Measurements from ENCODE around the gene SELENOI. TPM values are rescaled to one million over a fixed set of nuclear protein-coding genes. Genes with fewer than 3 reads are reported as not detected.

Gene SELENOI
- total RNA-seq, 4 donors from 2014 or later = 23.1 to 46.6 (median 32.4) TPM

DNA sequence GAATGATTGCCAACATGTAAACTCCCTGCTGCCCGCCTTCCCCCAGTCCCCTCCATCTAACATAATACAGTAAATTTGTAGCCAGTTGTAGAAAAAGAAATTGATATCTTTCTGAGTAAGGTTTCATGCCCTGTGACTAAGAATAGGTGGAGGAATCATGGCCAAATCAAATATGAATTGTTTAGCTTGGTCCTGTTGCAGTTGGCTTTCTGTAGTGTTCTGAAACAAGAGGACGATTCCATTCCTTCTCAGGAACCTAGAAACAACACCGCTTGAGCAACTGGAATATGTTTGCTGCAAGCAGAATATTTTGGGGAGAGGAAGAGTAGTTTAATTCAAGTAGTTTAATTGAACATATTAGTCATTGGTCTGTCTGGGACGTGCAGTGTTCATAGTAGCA, 48.8 kb downstream of the SELENOI start:
- intact Hi-C loops (cut with DNase I) = no loop called here
- no peak for DNase-seq
- 62 to 76% methylated on average over 4 of the region's 4 CpGs for WGBS, 2 donors
- Histone ChIP-seq H3K27me3 (no peaks in the 10 kb centered on the region), H3K4me1 (peaks cover 0 to 40% (median 0%) of the 10 kb centered on the region in 3 donors), H3K36me3 (peaks cover 0 to 38% (median 0%) of the 10 kb centered on the region in 3 donors), H3K27ac (no peak overlapping the region), H3K9me3 (no peaks in the 10 kb centered on the region), H3K4me3 (no peak overlapping the region)
- TF ChIP-seq POLR2A (IDR thresholded peaks at IDR 0.05) = no peak
- TF ChIP-seq, protein P1, sequence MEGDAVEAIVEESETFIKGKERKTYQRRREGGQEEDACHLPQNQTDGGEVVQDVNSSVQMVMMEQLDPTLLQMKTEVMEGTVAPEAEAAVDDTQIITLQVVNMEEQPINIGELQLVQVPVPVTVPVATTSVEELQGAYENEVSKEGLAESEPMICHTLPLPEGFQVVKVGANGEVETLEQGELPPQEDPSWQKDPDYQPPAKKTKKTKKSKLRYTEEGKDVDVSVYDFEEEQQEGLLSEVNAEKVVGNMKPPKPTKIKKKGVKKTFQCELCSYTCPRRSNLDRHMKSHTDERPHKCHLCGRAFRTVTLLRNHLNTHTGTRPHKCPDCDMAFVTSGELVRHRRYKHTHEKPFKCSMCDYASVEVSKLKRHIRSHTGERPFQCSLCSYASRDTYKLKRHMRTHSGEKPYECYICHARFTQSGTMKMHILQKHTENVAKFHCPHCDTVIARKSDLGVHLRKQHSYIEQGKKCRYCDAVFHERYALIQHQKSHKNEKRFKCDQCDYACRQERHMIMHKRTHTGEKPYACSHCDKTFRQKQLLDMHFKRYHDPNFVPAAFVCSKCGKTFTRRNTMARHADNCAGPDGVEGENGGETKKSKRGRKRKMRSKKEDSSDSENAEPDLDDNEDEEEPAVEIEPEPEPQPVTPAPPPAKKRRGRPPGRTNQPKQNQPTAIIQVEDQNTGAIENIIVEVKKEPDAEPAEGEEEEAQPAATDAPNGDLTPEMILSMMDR (IDR thresholded peaks at IDR 0.05) = no peak

DNA sequence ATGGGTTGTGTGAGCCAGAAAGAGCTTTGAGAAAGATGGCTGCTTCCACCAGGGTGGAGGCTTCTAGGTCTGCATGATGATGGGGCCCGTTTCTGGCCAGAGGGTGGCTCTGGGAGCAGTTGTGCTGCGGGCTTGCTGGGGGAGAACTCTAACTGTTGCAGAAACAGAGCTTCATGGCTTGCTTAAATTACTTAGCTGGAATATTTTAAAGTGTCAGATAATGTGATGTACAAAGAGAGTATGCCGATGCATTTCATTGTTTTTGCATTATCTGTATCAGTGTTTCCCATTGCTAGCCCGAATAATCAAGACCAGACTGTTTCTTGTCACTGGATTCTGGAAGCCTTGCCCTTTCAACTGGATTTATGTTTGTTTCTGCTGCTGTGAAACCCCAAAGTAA, 49.5 kb downstream of the SELENOI start:
- no peak for DNase-seq
- no peak for TF ChIP-seq POLR2A (IDR thresholded peaks at IDR 0.05)
- TF ChIP-seq, protein P1 (IDR thresholded peaks at IDR 0.05) = no peak
- intact Hi-C loops (cut with DNase I) = no loop called here
- no peaks in the 10 kb centered on the region for H3K27me3 ChIP-seq
- no peaks in the 10 kb centered on the region for H3K9me3 ChIP-seq
- peaks cover 0 to 31% (median 0%) of the 10 kb centered on the region in 3 donors for H3K36me3 ChIP-seq
- no peak overlapping the region for H3K4me3 ChIP-seq
- WGBS, 2 donors = 80 to 83% methylated on average over 3 to 4 of the region's 4 CpGs
- peaks cover 0 to 47% (median 0%) of the 10 kb centered on the region in 3 donors for H3K4me1 ChIP-seq
- H3K27ac ChIP-seq = no peak overlapping the region

DNA sequence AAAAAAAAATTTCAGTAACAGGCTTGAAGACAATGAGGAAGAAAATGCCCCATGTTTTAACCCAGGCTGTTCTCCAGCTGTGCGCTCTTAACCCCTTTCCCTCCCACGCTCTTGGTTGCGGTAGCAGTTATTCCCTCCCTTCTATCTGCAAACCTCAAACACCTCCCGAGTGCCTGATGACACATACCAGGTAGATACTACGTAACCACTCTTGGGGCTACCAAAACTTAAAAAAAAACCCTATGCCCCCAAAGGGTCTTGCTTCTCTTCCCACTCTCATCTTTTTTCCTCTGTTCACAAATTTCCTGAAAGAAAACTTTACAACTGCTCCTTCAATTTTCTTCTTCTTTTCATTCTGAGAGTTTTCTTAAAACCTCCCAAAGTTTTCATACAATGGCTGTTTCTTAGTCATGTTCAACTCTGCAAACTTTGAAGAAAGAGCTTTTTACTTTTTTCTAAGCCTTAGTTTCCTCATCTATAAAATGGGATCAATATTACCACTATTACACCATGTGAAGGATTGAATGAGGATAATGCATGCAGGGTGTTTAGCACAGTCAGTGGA, 50.9 kb downstream of the SELENOI start:
- DNase-seq = no peak
- intact Hi-C loops (cut with DNase I) = no loop called here
- Histone ChIP-seq H3K36me3 (peaks cover 0 to 19% (median 0%) of the 10 kb centered on the region in 3 donors), H3K27me3 (peaks cover 0 to 5% (median 0%) of the 10 kb centered on the region in 4 donors), H3K27ac (no peak overlapping the region), H3K4me3 (no peak overlapping the region), H3K4me1 (peaks cover 3 to 61% (median 6%) of the 10 kb centered on the region in 3 donors), H3K9me3 (no peaks in the 10 kb centered on the region)
- TF ChIP-seq, protein P1 (IDR thresholded peaks at IDR 0.05) = no peak
- no peak for TF ChIP-seq POLR2A (IDR thresholded peaks at IDR 0.05)
- 85 to 93% methylated on average over 5 of the region's 5 CpGs for WGBS, 2 donors

DNA sequence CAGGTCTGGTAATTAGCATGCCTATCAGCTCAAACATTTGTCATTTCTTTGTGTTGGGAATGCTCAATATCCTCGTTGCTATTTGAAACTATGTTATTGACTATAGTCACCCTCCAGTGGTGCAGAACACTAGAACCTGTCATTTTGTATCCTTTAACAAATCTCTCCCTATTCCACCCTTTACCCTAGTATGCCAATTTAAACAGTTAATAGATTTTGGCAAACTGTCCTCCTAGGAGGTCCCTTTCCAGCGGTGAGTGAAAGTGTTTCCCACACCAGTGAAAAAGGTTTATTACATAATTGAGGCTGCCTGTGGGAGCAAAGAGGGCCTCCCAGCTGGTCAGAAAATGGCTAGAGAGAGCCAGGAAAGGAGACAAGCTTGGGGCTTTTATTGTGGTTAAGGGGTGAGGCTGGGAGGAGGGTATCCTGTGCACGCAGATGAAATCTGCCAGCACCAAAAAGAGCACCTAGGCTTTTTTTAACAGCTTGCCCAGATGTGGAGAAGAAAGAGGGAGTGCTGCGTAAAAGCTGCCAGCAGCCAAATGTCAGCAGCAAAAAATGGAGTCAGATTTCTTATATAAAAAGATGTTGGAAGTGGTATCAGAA, 53.9 kb downstream of the SELENOI start:
- intact Hi-C loops (cut with DNase I) = no loop called here
- no peak overlapping the region for H3K4me3 ChIP-seq
- 14 to 28% methylated on average over 3 to 4 of the region's 4 CpGs for WGBS, 2 donors
- peaks cover 7 to 48% (median 9%) of the 10 kb centered on the region in 3 donors for H3K4me1 ChIP-seq
- DNase-seq = no peak
- peaks cover 0 to 12% (median 0%) of the 10 kb centered on the region in 3 donors for H3K36me3 ChIP-seq
- no peak overlapping the region for H3K27ac ChIP-seq
- TF ChIP-seq, protein P1 (IDR thresholded peaks at IDR 0.05) = no peak
- no peak for TF ChIP-seq POLR2A (IDR thresholded peaks at IDR 0.05)
- H3K27me3 ChIP-seq = peaks cover 0 to 15% (median 0%) of the 10 kb centered on the region in 4 donors
- H3K9me3 ChIP-seq = no peaks in the 10 kb centered on the region

DNA sequence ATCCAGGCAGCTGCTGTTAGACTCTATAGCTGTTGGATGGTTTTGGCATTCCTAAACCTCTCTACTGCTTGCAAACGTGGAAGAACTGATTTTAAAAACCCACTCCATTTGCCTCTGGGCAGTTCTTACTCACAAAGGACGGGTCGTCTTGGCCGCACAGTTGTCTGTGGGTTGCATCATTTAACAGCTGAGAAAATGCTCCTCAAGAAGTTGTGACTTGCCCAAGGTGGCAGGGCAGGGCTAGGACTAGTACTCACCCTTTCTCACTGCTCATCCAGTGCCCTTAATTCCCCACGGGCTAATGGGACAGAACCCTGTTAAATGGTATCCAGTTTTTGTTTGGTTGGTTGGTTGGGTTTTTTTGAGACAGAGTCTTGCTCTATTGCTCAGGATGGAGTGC, 54.8 kb downstream of the SELENOI start:
- H3K4me1 ChIP-seq = peaks cover 7 to 41% (median 9%) of the 10 kb centered on the region in 3 donors
- H3K27me3 ChIP-seq = peaks cover 0 to 15% (median 0%) of the 10 kb centered on the region in 4 donors
- 57 to 61% methylated on average over 3 to 5 of the region's 5 CpGs for WGBS, 2 donors
- no peak for DNase-seq
- TF ChIP-seq, protein P1 (IDR thresholded peaks at IDR 0.05) = no peak
- no peak overlapping the region for H3K4me3 ChIP-seq
- no peaks in the 10 kb centered on the region for H3K9me3 ChIP-seq
- H3K36me3 ChIP-seq = peaks cover 0 to 4% (median 0%) of the 10 kb centered on the region in 3 donors
- intact Hi-C loops (cut with DNase I) = no loop called here
- no peak overlapping the region for H3K27ac ChIP-seq

Data from esophagus squamous epithelium (tissue), 5 donors.